ENCODE data around the gene CCER1.
A peak's percentile ranks its signal among the peaks of the same experiment; 100 is the strongest.
"Not testable (repeated sequence)": the region's sequence is repeated elsewhere in the genome, so short reads cannot be mapped to it uniquely, and the experiment has no call there.

Gene CCER1

GRCh38 chr12:90954921-90955320, at the start of gene CCER1:
TSS of gene CCER1 (minus strand) at chr12:90955176. CDS start at chr12:90954742, 434 bp downstream.
- no peak for DNase-seq

GRCh38 chr12:91003737-91004136, 48.8 kb upstream of the CCER1 start:
- DNase-seq, result no peak

GRCh38 chr12:91001306-91001705, 46.3 kb upstream of the CCER1 start:
- DNase-seq, result no peak

- DNase-seq, result no peak
These were observed 45.0 kb upstream of the CCER1 start for GRCh38 chr12:90999966-91000365.

GRCh38 chr12:90999527-90999926, 44.6 kb upstream of the CCER1 start:
- no peak for DNase-seq

- DNase-seq, result no peak
These were observed 40.0 kb upstream of the CCER1 start for GRCh38 chr12:90995010-90995409.

GRCh38 chr12:90991952-90992465, 37.0 kb upstream of the CCER1 start:
- peak; percentile 15 for DNase-seq

GRCh38 chr12:90990611-90991010, 35.6 kb upstream of the CCER1 start:
- no peak for DNase-seq

- DNase-seq, result no peak
These were observed 34.7 kb upstream of the CCER1 start for GRCh38 chr12:90989686-90990111.

GRCh38 chr12:90987520-90987919, 32.5 kb upstream of the CCER1 start:
- DNase-seq, result no peak

- no peak for DNase-seq
These were observed 32.1 kb upstream of the CCER1 start for GRCh38 chr12:90987101-90987500.

GRCh38 chr12:90985331-90985730, 30.4 kb upstream of the CCER1 start:
- DNase-seq, result not testable (repeated sequence)

- no peak for DNase-seq
These were observed 29.1 kb upstream of the CCER1 start for GRCh38 chr12:90984114-90984513.

GRCh38 chr12:90982170-90982569, 27.2 kb upstream of the CCER1 start:
- DNase-seq, result no peak

- DNase-seq, result no peak
These were observed 25.0 kb upstream of the CCER1 start for GRCh38 chr12:90979951-90980350.

- DNase-seq, result no peak
These were observed 24.0 kb upstream of the CCER1 start for GRCh38 chr12:90979019-90979418.

GRCh38 chr12:90978117-90978770, 23.3 kb upstream of the CCER1 start:
- peak; percentile 72 for DNase-seq

- no peak for DNase-seq
These were observed 22.2 kb upstream of the CCER1 start for GRCh38 chr12:90977224-90977623.

GRCh38 chr12:90974286-90974685, 19.3 kb upstream of the CCER1 start:
- no peak for DNase-seq

GRCh38 chr12:90972226-90972625, 17.2 kb upstream of the CCER1 start:
- no peak for DNase-seq

GRCh38 chr12:90970911-90971310, 15.9 kb upstream of the CCER1 start:
- DNase-seq, result no peak

- DNase-seq, result no peak
These were observed 15.5 kb upstream of the CCER1 start for GRCh38 chr12:90970471-90970870.

GRCh38 chr12:90969851-90970250, 14.9 kb upstream of the CCER1 start:
- DNase-seq, result no peak

GRCh38 chr12:90969346-90969745, 14.4 kb upstream of the CCER1 start:
- no peak for DNase-seq

- DNase-seq, result no peak
These were observed 10.2 kb upstream of the CCER1 start for GRCh38 chr12:90965204-90965603.
